ENCODE results near the gene LAMTOR1. TPM values are rescaled to one million over a fixed set of nuclear protein-coding genes. Genes with fewer than 3 reads are reported as not detected.

LAMTOR1 gene
- polyA plus RNA-seq, 2 of the 4 experiments (the other 2 are of a cell fraction), result 66.1 to 119 TPM

DNA sequence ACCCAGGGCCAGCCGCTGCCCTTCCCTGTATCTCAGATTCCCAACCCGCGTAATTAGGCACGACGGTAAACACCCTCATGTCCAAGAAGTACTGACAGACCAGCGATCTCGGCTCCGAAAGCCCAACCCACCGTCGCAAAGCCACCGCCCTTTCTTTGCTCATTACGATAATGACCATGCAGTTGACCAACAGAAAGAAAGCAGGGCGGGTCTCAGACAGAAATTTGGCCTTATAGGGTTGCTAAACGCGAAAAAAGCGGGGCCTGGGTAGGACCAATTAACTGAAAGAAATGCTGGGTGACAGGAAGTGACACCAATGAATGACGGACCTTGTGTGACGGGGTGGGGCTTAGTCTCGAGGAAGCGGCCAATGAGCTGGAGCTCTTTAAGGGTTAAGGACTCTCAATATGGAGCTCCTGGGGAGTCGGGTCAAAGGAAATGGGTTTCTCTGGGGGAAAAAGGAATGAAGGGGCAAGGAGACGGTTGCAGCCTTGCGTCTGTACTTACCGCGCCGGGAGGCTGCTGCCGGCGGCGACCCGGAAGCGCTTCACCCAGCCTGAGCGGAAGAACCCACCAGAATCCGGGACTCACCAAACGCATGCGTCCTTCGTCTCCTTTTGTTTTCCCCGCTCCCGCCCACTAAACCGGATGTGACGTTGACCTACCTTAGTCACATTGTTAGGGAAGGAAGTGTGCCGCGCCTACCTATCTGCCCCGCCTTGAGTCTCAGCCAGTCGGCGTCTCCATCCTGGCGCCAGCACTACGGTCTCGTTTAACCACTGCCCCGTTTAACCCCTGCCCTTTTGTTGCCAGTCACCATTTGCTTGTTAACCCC is 9.3 kb upstream of the LAMTOR1 start, which contains the start of gene ANAPC15:
Gene ANAPC15, minus strand, starts transcription at position 553 of the 835 bp plus-strand sequence. CDS start 1,419 bp downstream, outside the sequence.
- CTCF ChIA-PET, result interaction anchor here (1.0 to 3.0 kb wide), 9 partner anchors 13 to 319 kb away, joined by 3 to 26 read pairs (median 4); no protein-coding TSS in a partner anchor
- peak within 1 kb of the TSS; percentile 86 for H3K4me2 ChIP-seq
- POLR2A ChIA-PET, result interaction anchor here (0.6 to 1.6 kb wide), 11 partner anchors 10 to 123 kb away, joined by 3 to 20 read pairs (median 3); partner anchors contain the start of gene LAMTOR1
- peaks cover 9% of the 10 kb centered on the region; the same call in 2 of the 3 replicates for H3K4me1 ChIP-seq
- peak within 1 kb of the TSS; percentile 94 to 97 for H3K27ac ChIP-seq
- 1% methylated on average over 49 of the region's 49 CpGs for WGBS (ENCODE audit: missing lambda C conversion rate)
- ATAC-seq (peak; percentile 90 to 95), FAIRE-seq (peak; percentile 54), DNase-seq (ENCODE audit: low read depth in 1 of 2, low spot score in 1 of 2) (peak; percentile 94 to 100)
- peak within 1 kb of the TSS; percentile 51 for H3K4me3 ChIP-seq
- no peaks in the 10 kb centered on the region for H3K9me3 ChIP-seq
- TF ChIP-seq, protein P1, sequence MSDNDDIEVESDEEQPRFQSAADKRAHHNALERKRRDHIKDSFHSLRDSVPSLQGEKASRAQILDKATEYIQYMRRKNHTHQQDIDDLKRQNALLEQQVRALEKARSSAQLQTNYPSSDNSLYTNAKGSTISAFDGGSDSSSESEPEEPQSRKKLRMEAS (IDR thresholded peaks at IDR 0.05), result peak; percentile 85
- TF ChIP-seq CEBPB (IDR thresholded peaks at IDR 0.05), result 0 out of 4 replicates have a peak, but pooled peaks of 1 of the 2 experiments have one; percentile 3
- peak; percentile 91 for TF ChIP-seq POLR2A (IDR thresholded peaks at IDR 0.05; ENCODE audit: low read length)
- TF ChIP-seq, protein P2, sequence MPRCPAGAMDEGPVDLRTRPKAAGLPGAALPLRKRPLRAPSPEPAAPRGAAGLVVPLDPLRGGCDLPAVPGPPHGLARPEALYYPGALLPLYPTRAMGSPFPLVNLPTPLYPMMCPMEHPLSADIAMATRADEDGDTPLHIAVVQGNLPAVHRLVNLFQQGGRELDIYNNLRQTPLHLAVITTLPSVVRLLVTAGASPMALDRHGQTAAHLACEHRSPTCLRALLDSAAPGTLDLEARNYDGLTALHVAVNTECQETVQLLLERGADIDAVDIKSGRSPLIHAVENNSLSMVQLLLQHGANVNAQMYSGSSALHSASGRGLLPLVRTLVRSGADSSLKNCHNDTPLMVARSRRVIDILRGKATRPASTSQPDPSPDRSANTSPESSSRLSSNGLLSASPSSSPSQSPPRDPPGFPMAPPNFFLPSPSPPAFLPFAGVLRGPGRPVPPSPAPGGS (IDR thresholded peaks at IDR 0.05), result peak; percentile 94
- TF ChIP-seq RFX5 (IDR thresholded peaks at IDR 0.05), result no peak
- TF ChIP-seq KDM5A (IDR thresholded peaks at IDR 0.05), result no peak
- TF ChIP-seq EP300 (IDR thresholded peaks at IDR 0.05), result no peak
- peak; percentile 42 for TF ChIP-seq MAFK (IDR thresholded peaks at IDR 0.05; ENCODE audit: partially characterized antibody)
- 0 out of 2 replicates have a peak, but pooled peaks have one; percentile 17 for TF ChIP-seq TP53 (CRISPR knock-in tag; IDR thresholded peaks at IDR 0.05)
- TF ChIP-seq POLR2AphosphoS2 (conservative IDR thresholded peaks at IDR 0.05; ENCODE audit: low read length), result 0 out of 2 replicates have a peak, but pooled peaks have one; percentile 58
- TF ChIP-seq E2F6 (IDR thresholded peaks at IDR 0.05; ENCODE audit: borderline replicate concordance, low read depth), result peak; percentile 57; the same call in 1 of the 2 replicates
- TF ChIP-seq, protein P3, sequence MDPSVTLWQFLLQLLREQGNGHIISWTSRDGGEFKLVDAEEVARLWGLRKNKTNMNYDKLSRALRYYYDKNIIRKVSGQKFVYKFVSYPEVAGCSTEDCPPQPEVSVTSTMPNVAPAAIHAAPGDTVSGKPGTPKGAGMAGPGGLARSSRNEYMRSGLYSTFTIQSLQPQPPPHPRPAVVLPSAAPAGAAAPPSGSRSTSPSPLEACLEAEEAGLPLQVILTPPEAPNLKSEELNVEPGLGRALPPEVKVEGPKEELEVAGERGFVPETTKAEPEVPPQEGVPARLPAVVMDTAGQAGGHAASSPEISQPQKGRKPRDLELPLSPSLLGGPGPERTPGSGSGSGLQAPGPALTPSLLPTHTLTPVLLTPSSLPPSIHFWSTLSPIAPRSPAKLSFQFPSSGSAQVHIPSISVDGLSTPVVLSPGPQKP (IDR thresholded peaks at IDR 0.05; ENCODE audit: low read depth, low read length), result no peak
- TF ChIP-seq JUN (IDR thresholded peaks at IDR 0.05), result peak; percentile 82 to 89; a peak in 4 of 5 replicates
- peak; percentile 35; the same call in 1 of the 2 replicates for TF ChIP-seq PHF8 (IDR thresholded peaks at IDR 0.05; ENCODE audit: borderline replicate concordance, low read depth)
- no peak for TF ChIP-seq HMGXB4 (CRISPR knock-in tag; IDR thresholded peaks at IDR 0.05; ENCODE audit: borderline replicate concordance)
- no peak for TF ChIP-seq HOXA7 (CRISPR knock-in tag; IDR thresholded peaks at IDR 0.05)
- TF ChIP-seq PBX3 (IDR thresholded peaks at IDR 0.05), result peak; percentile 84
